Common myeloid progenitor, CD34-positive (primary cell): ENCODE data around the gene AGMO.

Experiments
- CTCF ChIA-PET: fragments of 350-600 bp; sonication (Branson Sonifier 250); formaldehyde crosslinking; loops from one replicate; lab custom pipeline; 2021; ENCODE audit warnings: antibody characterized with exemption; lab: Charles Lee
- POLR2A ChIA-PET: fragments of 350-600 bp; sonication (Branson Sonifier 250); formaldehyde crosslinking; loops from one replicate; lab custom pipeline; 2021; ENCODE audit warnings: antibody characterized with exemption; lab: Charles Lee
- DNase-seq, 3 donors: peaks; one replicate each; pipeline versions ENCODE4 v3.0.0 to v3.0.0-alpha.2; 2013
- H3K27ac ChIP-seq, 2 experiments: 1 replicate in 1 of 2; 2 replicates in 1 of 2; pipeline ENCODE4 v1.7.0; 2013; ENCODE audit warnings: inconsistent platforms in 2 of 2, low read length in 2 of 2, mild to moderate bottlenecking in 2 of 2, low read depth in 1 of 2, moderate library complexity in 1 of 2; ENCODE audit not compliant: severe bottlenecking in 2 of 2, insufficient read depth in 1 of 2, poor library complexity in 1 of 2
- H3K27me3 ChIP-seq, 5 experiments: replicated peaks in 2 of 5; 1 replicate in 3 of 5; 2 replicates in 2 of 5; pipeline versions ENCODE4 v1.6.1 to v1.7.0; 2013; ENCODE audit warnings: low read length in 4 of 5, mild to moderate bottlenecking in 2 of 5, moderate library complexity in 2 of 5, inconsistent platforms in 1 of 5; ENCODE audit not compliant: insufficient read depth in 5 of 5, control insufficient read depth in 4 of 5
- H3K36me3 ChIP-seq, 4 experiments: 1 replicate in 2 of 4; 2 replicates in 2 of 4; pipeline versions ENCODE4 v1.6.1 to v1.7.0; 2013; ENCODE audit warnings: low read length in 3 of 4, control low read depth in 1 of 4, mild to moderate bottlenecking in 1 of 4; ENCODE audit not compliant: control insufficient read depth in 4 of 4, insufficient read depth in 4 of 4
- H3K4me1 ChIP-seq, 4 experiments: 1 replicate in 3 of 4; 2 replicates in 1 of 4; pipeline versions ENCODE4 v1.6.1 to v1.7.1; 2013; ENCODE audit warnings: low read length in 3 of 4, mild to moderate bottlenecking in 3 of 4, control low read depth in 1 of 4, inconsistent platforms in 1 of 4, moderate library complexity in 1 of 4; ENCODE audit not compliant: control insufficient read depth in 4 of 4, insufficient read depth in 4 of 4; ENCODE audit errors: control extremely low read depth in 1 of 4
- H3K4me3 ChIP-seq, 7 experiments: 1 replicate in 4 of 7; 2 replicates in 3 of 7; pipeline versions ENCODE4 v1.5.1 to v1.7.0; 2013; ENCODE audit warnings: mild to moderate bottlenecking in 7 of 7, low read length in 6 of 7, moderate library complexity in 6 of 7, inconsistent platforms in 2 of 7, low read depth in 2 of 7, control low read depth in 1 of 7; ENCODE audit not compliant: insufficient read depth in 4 of 7, control insufficient read depth in 1 of 7; ENCODE audit errors: extremely low read depth in 1 of 7
- H3K9me3 ChIP-seq, 5 experiments: 1 replicate in 4 of 5; 2 replicates in 1 of 5; pipeline versions ENCODE4 v1.6.1 to v1.7.1; 2013; ENCODE audit warnings: low read length in 4 of 5, mild to moderate bottlenecking in 2 of 5, inconsistent platforms in 1 of 5, low read depth in 1 of 5, moderate library complexity in 1 of 5; ENCODE audit not compliant: control insufficient read depth in 4 of 5, insufficient read depth in 2 of 5; ENCODE audit errors: control extremely low read depth in 1 of 5
- WGBS: methylation state at CpG from one replicate; pipeline ENCODE4 v1.1.5; 2013; ENCODE audit not compliant: insufficient coverage; 5-methylcytosine and 5-hydroxymethylcytosine counted together

Gene AGMO

GRCh38 chr7:15397159-15397550 lies 164.7 kb downstream of the AGMO start:
- DNase-seq, result no peak
- H3K4me1 ChIP-seq, result no peaks in the 10 kb centered on the region
- H3K27me3 ChIP-seq, result no peaks in the 10 kb centered on the region
- ChIA-PET CTCF (interaction anchor here (0.8 to 0.9 kb wide), 2 partner anchors 8 to 35 kb away, joined by 3 read pairs; no protein-coding TSS in a partner anchor), POLR2A (no interaction called here)
- no peak overlapping the region for H3K27ac ChIP-seq
- no peak overlapping the region for H3K4me3 ChIP-seq
- H3K36me3 ChIP-seq, result no peaks in the 10 kb centered on the region
- H3K9me3 ChIP-seq, result peaks cover 0 to 6% (median 2%) of the 10 kb centered on the region in 5 experiments
- WGBS, result 97% methylated on average over 28 of the region's 43 CpGs

- POLR2A ChIA-PET, result no interaction called here
- peaks cover 0 to 6% (median 2%) of the 10 kb centered on the region in 5 experiments for H3K9me3 ChIP-seq
- no peaks in the 10 kb centered on the region for H3K4me1 ChIP-seq
- no peaks in the 10 kb centered on the region for H3K27me3 ChIP-seq
- WGBS, result 97% methylated on average over 21 of the region's 24 CpGs
- no peak for DNase-seq
- no peak overlapping the region for H3K4me3 ChIP-seq
- CTCF ChIA-PET, result interaction anchor here (0.8 to 1.2 kb wide), 3 partner anchors 9 to 34 kb away, joined by 3 read pairs; no protein-coding TSS in a partner anchor
- H3K27ac ChIP-seq, result no peak overlapping the region
- no peaks in the 10 kb centered on the region for H3K36me3 ChIP-seq
These were observed 165.3 kb downstream of the AGMO start for GRCh38 chr7:15396210-15397158.

GRCh38 chr7:15389073-15389472 lies 172.7 kb downstream of the AGMO start:
- Histone ChIP-seq H3K4me3 (no peak overlapping the region), H3K4me1 (no peaks in the 10 kb centered on the region), H3K27me3 (no peaks in the 10 kb centered on the region), H3K36me3 (no peaks in the 10 kb centered on the region), H3K9me3 (no peaks in the 10 kb centered on the region), H3K27ac (no peak overlapping the region)
- WGBS, result 100% methylated on average over 1 of the region's 1 CpG
- CTCF ChIA-PET, result no interaction called here
- POLR2A ChIA-PET, result no interaction called here
- DNase-seq, result no peak

- DNase-seq, result no peak
- Histone ChIP-seq H3K9me3 (no peaks in the 10 kb centered on the region), H3K27ac (no peak overlapping the region), H3K27me3 (no peaks in the 10 kb centered on the region), H3K4me3 (no peak overlapping the region), H3K36me3 (no peaks in the 10 kb centered on the region), H3K4me1 (no peaks in the 10 kb centered on the region)
- POLR2A ChIA-PET, result no interaction called here
- 92% methylated on average over 2 of the region's 2 CpGs for WGBS
- CTCF ChIA-PET, result no interaction called here
These were observed 183.2 kb downstream of the AGMO start for GRCh38 chr7:15378494-15379145.

DNA sequence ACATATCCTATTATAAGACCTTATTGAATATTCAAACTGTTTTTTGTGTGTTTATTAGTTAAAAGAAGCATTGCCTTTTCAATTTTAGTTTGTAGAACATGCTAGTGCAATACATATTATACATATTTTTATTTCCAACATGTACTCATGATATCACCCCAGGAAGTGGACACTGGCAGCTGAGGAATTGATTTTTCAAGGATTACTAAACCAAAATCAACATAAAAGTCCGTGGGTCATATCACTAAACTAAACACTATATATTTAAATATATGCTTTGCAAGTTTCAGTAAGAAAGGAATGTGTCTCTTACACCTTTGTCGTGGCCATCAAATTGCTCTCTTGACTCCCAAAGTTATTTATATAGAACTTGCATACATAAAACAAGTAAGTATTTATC lies 185.2 kb downstream of the AGMO start:
- Histone ChIP-seq H3K9me3 (no peaks in the 10 kb centered on the region), H3K36me3 (no peaks in the 10 kb centered on the region), H3K27me3 (no peaks in the 10 kb centered on the region), H3K4me3 (no peak overlapping the region), H3K4me1 (no peaks in the 10 kb centered on the region), H3K27ac (no peak overlapping the region)
- DNase-seq, result no peak
- POLR2A ChIA-PET, result no interaction called here
- WGBS, result no CpG with 5 or more reads among the region's 2 CpGs
- CTCF ChIA-PET, result no interaction called here

DNA sequence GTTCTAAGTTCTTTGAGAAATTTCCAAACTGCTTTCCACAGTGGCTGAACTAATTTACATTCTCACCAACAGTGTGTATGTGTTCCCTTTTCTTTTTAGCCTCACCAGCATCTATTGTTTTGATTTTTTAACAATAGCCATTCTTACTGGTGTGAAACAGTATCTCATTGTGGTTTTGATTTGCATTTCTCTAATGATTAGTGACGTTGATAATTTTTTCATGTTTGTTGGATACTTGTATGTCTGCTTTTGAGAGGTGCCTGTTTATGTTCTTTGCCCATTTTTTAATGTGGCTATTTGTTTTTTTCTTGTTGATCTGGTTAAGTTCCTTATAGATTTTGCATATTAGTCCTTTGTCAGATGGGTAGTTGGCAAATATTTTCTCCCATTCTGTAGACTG lies 191.4 kb downstream of the AGMO start:
- POLR2A ChIA-PET, result no interaction called here
- CTCF ChIA-PET, result no interaction called here
- H3K27me3 ChIP-seq, result no peaks in the 10 kb centered on the region

GRCh38 chr7:15368653-15369052 lies 193.2 kb downstream of the AGMO start:
- CTCF ChIA-PET, result interaction anchor here (0.9 kb wide), 1 partner anchor 64 kb away, joined by 3 read pairs; no protein-coding TSS in a partner anchor
- POLR2A ChIA-PET, result no interaction called here

More for the DNA sequence above, 191.4 kb downstream of the AGMO start:
- Histone ChIP-seq H3K36me3 (no peaks in the 10 kb centered on the region), H3K4me3 (no peak overlapping the region), H3K9me3 (no peaks in the 10 kb centered on the region), H3K4me1 (no peaks in the 10 kb centered on the region), H3K27ac (no peak overlapping the region)
- no peak for DNase-seq
- WGBS, result 82% methylated on average over 1 of the region's 1 CpG

More at GRCh38 chr7:15368653-15369052, 193.2 kb downstream of the AGMO start:
- no peak overlapping the region for H3K27ac ChIP-seq
- H3K27me3 ChIP-seq, result no peaks in the 10 kb centered on the region
- H3K9me3 ChIP-seq, result no peaks in the 10 kb centered on the region
- no peak for DNase-seq
- WGBS, result 100% methylated on average over 1 of the region's 1 CpG
- H3K4me3 ChIP-seq, result no peak overlapping the region
- H3K36me3 ChIP-seq, result no peaks in the 10 kb centered on the region
- H3K4me1 ChIP-seq, result no peaks in the 10 kb centered on the region
